ENCODE measurements around the gene GGACT.

Gene GGACT

GRCh38 chr13:100508455-100508854 is 80.1 kb downstream of the GGACT start (continued):
- TF ChIP-seq PRDM6 (tag by site-specific recombination; IDR thresholded peaks at IDR 0.05) (peak; percentile 44), ZNF596 (tag by site-specific recombination; IDR thresholded peaks at IDR 0.05) (no peak), ZNF521 (tag by site-specific recombination; IDR thresholded peaks at IDR 0.05) (no peak), ZNF391 (tag by site-specific recombination; IDR thresholded peaks at IDR 0.05; ENCODE audit: borderline replicate concordance, low read depth) (no peak), ZNF514 (tag by site-specific recombination; IDR thresholded peaks at IDR 0.05) (no peak), SP7 (tag by site-specific recombination; IDR thresholded peaks at IDR 0.05) (peak; percentile 39), MEIS1 (CRISPR knock-in tag; IDR thresholded peaks at IDR 0.05; ENCODE audit: borderline replicate concordance) (no peak), ZNF660 (tag by site-specific recombination; IDR thresholded peaks at IDR 0.05) (no peak), IKZF3 (tag by site-specific recombination; IDR thresholded peaks at IDR 0.05) (0 out of 2 replicates have a peak, but pooled peaks have one; percentile 41), FEZF1 (tag by site-specific recombination; IDR thresholded peaks at IDR 0.05) (peak; percentile 97), PRDM4 (tag by site-specific recombination; IDR thresholded peaks at IDR 0.05) (no peak), ZNF585B (tag by site-specific recombination; IDR thresholded peaks at IDR 0.05) (no peak), ZNF677 (tag by site-specific recombination; IDR thresholded peaks at IDR 0.05) (no peak), ZNF645 (tag by site-specific recombination; IDR thresholded peaks at IDR 0.05) (no peak), ZNF629 (tag by site-specific recombination; IDR thresholded peaks at IDR 0.05) (0 out of 2 replicates have a peak, but pooled peaks have one; percentile 9), SCRT1 (tag by site-specific recombination; IDR thresholded peaks at IDR 0.05; ENCODE audit: borderline replicate concordance) (no peak)

- Histone ChIP-seq H3K27ac (ENCODE audit: extremely low read depth, low read depth, low read length) (no peak overlapping the region; the same call in 1 of the 2 replicates), H3K9me3 (ENCODE audit: control insufficient read depth, insufficient read depth, low read depth, low read length) (no peaks in the 10 kb centered on the region), H3K36me3 (ENCODE audit: control insufficient read depth in 2 of 2, insufficient read depth in 1 of 2, low read length in 2 of 2) (no peaks in the 10 kb centered on the region), H3K4me1 (ENCODE audit: control insufficient read depth, insufficient read depth, low read length) (peaks cover 6% of the 10 kb centered on the region), H3K4me3 (ENCODE audit: low read depth, low read length) (no peak overlapping the region)
- POLR2A ChIA-PET = no interaction called here
- TF ChIP-seq SP7 (tag by site-specific recombination; IDR thresholded peaks at IDR 0.05) (peak; percentile 77), ZNF747 (tag by site-specific recombination; IDR thresholded peaks at IDR 0.05) (no peak), ZNF202 (tag by site-specific recombination; IDR thresholded peaks at IDR 0.05; ENCODE audit: borderline replicate concordance) (0 out of 2 replicates have a peak, but pooled peaks have one; percentile 41), ZXDB (tag by site-specific recombination; IDR thresholded peaks at IDR 0.05) (no peak), FEZF1 (tag by site-specific recombination; IDR thresholded peaks at IDR 0.05) (peak; percentile 90), PRDM6 (tag by site-specific recombination; IDR thresholded peaks at IDR 0.05) (peak; percentile 44; the same call in 1 of the 2 replicates), SCRT2 (tag by site-specific recombination; IDR thresholded peaks at IDR 0.05) (peak; percentile 62; the same call in 1 of the 2 replicates)
- CTCF ChIA-PET = no interaction called here
Measured at GRCh38 chr13:100506600-100507422, 81.8 kb downstream of the GGACT start.
